DMS153 (cell line): Measurements from ENCODE around the gene NDC80.
"Not testable (repeated sequence)": the region's sequence is repeated elsewhere in the genome, so short reads cannot be mapped to it uniquely, and the experiment has no call there.

Experiments used
- DNase-seq: peaks from one replicate; lab custom pipeline; 2025; lab: John Stamatoyannopoulos, UW

NDC80 gene

DNA sequence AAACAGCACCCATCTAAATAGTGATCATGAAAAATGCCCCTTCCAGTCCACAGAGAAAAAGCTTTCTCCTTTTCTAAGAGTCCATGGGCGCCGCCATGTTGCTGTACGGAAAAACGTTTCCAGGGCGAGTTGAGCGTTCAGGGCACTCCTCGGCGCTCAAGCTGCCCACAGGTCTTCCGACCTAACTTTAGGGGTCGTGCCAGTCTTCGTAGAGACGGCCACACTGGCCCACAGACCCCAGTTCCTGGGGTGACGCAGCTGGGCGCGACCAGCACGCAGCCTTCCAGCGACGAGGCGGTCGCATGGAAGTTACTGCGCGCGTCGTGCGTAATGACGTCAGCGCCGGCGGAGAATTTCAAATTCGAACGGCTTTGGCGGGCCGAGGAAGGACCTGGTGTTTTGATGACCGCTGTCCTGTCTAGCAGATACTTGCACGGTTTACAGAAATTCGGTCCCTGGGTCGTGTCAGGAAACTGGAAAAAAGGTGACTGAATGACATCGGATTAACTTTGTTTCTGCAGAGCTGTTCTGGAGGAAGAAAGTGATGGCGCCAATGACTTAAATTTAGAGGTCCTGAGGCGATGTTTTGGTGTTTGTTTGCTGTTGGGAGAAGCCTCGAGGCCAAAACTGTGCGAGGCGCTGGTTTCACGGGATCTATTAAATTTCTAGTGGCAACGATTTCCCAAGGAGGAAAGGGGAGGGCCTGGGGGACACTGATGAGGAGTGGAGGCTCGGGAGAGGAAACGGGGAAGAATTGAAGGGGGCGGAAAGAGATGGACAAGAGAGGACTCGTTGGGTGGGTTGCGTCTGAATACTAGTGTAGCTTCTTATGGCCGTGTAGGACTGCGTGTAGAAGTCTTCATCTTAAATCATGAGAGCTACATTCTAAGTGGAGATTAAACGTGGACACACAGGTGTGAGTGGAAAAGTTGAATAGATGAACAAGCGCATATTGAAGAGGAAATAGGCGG, at the start of gene NDC80, which contains the start of gene METTL4:
Gene NDC80 (plus strand): TSS at position 358 of the 971 bp plus-strand sequence. CDS start 1,429 bp downstream, outside the sequence.
Gene METTL4 (minus strand): TSS at position 306 of the 971 bp plus-strand sequence. CDS start 4,289 bp downstream, outside the sequence.
- peak; percentile 53 for DNase-seq

DNA sequence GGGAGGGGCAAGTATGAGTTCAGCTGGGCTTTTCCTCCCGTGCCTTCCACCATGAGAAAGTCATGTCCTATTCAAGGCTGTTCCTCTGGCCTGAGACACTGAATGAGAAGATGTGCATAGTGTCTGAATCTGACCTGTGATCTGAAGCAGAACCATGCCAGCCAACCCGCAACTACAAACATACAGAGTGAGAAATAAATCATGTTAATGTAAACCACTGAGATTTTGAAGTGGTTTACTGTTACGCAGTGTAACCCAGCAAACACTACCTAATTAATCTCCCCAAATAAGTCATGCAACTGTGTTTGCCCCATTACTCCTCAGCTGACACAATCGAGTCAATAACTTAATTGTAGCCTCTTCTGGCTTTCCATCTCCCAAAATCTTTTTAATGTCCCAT, 49.2 kb upstream of the NDC80 start:
- no peak for DNase-seq

DNA sequence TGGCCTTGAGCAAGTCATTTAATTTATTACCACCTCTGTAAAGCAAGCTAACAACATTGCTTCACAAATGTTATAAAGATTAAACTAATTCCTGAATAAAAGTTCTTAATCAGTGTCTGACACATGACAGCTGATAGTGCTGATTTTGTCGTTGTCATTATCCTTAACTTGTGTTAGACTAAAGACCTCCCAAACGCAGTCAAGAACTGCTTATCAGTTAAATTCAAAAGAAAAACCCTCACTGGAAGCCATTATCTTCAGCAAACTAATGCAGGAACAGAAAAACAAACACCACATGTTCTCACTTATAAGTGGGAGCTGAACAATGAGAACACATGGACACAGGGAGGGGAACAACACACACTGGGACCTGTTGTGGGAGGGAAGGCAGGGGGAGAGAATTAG, 46.6 kb upstream of the NDC80 start:
- not testable (repeated sequence) for DNase-seq

DNA sequence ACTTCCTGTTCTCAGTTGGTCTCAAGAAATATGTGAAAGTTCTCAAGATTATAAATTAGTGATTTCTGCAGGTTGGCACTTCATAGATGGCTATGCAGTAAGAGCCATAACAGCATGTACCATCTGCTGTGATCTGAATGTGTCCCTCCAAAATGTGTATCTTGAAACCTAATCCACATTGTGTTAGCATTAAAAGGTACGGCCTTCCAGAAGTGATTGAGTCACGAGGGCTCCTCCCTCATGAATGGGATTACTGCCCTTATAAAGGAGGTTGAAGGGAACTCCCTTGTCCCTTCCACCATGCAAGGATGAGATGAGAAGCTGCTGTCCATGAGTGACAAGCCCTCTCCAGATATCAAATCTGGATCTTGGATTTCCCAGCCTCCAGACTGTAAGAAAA, 45.0 kb upstream of the NDC80 start:
- DNase-seq: no peak

DNA sequence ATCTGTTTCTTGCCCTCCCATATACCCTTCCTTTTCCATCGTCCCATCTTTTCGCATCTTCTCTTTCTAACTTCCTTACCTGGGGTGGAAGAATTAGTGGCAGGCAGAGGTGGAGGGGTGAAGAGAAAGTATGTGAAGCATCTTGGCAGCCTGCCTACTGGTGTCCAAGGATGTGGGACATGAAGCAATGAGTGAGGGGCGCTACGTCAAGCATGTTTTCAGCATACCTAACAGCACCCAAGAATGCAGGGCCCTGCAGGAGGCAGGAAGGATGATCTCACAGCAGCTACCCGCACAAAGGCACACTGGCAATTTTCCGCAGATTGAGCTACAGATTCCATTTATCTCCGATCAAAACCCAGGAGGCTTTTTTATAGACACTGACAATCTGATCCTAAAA, 42.2 kb upstream of the NDC80 start:
- no peak for DNase-seq

DNA sequence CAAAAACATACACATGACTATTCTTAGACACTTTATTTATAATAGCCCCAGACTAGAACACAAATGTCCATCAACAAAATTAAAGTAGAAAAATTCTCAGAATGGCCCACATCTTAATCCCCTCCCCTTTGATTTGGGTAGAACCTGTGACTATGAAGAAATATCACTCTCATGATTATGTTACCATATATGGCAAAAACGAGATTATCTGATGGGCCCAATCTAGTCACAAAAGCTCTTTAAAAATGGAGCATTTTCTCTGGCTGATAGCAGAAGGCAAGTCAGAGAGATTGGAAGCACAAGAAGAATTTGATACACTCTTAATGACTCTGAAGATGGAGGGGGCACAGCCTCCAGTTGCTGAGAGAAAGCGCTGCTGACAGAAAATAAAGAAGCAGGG, 39.6 kb upstream of the NDC80 start:
- no peak for DNase-seq

DNA sequence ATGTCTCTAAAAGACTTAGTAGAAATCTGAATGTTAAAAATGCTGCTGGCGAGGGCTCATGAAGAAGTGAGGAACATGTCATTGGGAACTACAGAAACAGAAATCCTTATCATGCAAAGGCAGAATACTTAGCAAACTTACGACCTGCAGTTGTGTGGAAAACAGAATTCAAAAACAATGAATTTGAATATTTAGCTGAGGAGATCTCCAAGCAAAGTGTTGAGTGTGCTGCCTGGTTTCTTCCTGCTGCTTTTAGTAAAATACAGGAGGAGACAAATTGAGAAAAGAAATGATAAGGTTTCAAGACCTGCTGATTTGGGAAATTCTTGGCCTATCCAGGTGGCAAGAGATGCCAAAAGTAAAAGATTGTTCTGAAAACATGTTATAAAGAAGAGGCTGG, 38.6 kb upstream of the NDC80 start:
- DNase-seq: no peak

DNA sequence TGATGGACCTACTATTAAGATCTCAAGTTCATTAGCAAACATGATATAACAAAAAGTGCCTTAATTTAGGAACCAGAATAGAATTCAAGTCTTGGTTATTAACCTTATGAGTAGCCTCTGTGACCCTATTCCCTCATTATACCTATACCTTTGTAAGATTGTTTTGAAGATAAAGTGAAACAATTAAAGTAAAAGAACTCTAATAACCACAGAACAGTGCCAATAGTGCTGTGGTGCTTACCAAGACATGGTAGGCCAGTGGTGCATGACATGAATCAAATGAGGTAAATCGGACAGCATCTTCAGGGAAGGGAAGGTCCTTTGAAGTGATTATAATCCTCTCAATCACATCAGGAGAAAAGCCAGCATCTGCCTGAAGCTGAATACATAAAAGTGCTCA, 36.5 kb upstream of the NDC80 start:
- no peak for DNase-seq

DNA sequence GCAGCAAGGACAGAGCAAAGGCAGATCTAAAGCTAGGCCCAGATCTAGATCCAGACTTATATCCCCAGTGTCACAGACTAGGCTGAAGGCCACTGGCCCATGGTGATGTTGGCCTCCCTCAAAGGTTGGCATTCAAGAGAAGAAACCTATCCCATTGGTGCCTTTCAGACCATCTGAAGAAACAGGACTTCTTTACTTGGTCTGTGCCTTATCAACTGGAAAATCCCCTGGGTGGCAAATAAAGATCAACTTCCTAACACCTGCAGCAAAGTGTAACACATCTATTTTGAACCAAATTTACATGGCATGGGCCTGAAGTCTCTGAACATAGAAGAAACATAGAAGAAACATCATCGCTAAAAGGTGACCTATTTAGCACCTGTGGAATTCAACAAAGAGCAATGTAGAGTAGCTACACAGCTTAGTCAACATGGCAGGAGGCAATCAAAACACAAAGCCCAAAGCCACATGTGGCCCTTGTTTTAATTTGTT, 35.9 kb upstream of the NDC80 start:
- no peak for DNase-seq

DNA sequence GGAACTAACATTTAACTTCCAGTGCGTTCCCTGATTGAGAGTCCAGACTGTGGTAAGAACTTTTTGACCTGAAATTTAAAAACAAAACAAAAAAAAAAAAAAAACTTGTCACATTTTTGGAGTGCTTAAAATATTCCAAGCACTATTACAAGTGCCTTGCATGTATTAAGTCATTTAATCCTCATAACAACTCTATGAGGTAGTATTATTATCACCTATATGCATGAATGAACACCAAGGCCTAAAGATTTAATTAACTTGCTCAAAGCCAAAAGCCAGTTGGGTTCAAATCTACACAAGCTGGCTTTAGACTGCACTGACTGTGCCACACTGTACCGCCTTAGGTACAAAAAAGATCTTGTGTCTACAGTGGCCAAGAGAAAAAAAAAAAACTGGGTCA, 35.3 kb upstream of the NDC80 start:
- DNase-seq: no peak

DNA sequence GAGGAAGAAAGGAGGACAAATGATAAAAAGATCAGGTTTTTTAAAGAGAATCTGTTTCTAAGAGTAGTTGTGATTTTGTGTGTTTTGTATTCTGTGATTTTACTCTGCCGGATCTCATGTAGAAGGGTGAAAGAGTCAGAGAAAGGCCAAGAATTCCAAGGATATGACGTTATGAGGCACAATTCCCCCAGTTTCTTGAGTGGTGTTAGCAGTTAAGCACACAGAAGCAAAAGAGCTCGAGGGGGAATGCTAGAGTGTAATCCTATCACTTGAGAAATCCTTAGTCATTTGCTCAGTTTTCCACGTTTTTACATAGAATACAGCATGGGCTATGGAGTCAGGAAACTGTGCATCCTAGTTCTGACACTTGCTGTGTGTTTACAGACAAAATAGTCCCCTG, 34.9 kb upstream of the NDC80 start:
- DNase-seq: no peak

DNA sequence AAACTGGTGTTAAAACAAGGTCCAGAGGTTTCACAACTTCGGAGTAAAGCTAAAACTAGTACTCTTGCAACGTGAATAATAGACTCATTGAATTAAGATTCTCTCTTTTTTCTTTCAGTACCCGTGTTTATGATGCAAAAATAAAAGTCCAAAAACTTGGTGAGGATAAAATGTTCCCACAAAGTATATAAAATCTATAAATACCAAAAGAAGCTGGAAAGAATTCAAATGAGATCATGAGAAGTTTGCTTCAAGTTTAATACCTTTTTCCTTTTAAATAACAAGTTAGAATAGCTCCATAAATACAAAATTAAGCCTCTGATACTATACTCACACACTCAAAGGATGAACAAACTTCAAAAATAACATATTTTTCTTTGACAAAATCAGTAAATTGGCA, 34.1 kb upstream of the NDC80 start:
- no peak for DNase-seq

DNA sequence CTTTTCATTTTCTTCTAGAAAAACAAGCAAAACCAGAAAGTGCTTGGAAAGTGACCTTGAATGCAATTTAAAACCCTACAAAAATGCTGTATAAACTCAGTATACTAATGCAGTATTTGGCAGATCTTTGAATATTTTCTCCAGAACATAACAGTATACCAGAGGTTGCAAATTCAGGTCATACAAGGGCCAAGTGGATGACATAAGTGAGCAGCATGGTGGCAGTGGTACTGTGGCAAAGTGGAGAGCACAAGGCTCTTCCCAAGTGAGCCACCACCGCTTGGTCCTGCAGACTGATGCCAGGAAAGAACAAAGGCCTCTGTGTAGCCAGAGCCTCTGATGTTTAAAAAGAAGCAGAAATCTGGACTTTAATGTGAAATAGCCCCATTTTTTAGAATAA, 33.1 kb upstream of the NDC80 start:
- no peak for DNase-seq

DNA sequence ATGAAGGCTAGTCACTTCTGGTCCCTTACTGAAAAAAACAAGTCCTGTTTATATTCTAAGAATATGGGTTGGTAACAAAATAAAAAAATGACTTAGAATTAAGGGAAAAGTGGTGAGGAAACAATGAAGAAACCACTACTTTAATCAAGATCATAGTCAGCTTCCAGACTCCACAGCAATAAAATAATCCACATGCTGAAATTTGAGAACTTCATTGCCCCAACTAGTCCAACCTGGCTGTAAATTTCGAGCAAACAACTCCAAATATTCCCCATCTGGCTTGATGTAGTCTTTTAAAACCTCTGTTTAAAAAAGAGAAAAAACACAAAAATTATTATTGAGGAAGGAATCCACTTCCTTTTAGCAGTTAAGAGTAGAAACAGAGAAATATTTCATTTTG, 32.5 kb upstream of the NDC80 start:
- no peak for DNase-seq

DNA sequence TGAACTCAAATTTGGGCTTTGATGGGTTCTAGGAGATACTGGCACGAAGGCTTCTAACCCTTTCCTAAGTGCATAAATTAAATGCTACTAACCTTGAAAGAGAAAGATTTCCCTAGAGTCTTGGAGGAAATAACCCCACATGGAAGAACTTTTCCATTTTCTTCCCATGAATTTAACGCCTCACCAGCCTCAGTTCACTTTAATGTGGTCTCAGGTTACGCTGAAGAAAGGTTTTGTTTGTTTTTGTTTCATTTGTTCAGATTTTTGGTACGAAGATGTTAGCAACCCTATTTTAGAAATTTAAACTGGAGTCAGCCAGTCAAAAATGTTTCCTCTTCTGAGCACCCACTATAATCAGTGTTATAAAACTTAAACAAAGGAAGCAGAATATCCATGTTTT, 30.8 kb upstream of the NDC80 start:
- no peak for DNase-seq

DNA sequence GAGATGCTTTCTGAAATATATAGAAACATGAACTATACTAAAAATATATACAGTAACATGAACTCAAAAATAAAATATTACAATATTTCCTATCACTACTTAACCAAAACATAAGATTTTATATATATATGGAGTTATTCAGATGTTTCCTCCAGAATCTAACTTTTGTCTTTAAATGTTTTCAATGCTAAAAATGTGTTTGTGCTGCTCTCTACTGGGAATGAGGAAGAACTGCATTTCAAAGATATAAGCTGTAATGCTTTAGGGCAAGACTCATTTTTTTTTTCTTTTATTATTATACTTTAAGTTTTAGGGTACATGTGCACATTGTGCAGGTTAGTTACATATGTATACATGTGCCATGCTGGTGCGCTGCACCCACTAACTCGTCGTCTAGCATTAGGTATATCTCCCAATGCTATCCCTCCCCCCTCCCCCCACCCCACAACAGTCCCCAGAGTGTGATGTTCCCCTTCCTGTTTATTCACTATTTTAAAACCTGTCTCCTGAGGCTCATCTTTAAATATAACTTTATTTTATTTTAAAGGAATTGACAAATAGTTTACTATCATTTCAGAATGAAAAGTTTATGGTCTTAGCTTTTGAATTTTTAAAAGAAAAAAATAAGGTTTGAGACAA, 29.3 kb upstream of the NDC80 start:
- DNase-seq: not testable (repeated sequence)

DNA sequence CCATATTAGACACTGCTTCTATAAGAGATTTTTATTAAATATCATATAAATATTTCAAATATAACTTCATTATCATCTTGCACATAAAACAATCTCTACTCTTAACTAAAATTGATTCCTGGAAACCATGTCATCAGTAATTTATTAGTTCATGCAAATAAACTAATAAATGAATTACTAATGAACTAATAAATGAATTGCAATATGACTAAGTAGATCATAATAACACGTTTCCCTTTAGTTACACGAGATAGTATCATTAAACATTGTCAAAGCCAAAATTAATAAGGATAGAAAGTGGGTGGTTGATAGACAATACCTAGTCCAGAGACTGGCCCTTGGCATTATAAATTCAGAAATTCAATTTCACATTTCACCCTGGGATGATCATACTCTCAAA, 26.2 kb upstream of the NDC80 start:
- DNase-seq: no peak

DNA sequence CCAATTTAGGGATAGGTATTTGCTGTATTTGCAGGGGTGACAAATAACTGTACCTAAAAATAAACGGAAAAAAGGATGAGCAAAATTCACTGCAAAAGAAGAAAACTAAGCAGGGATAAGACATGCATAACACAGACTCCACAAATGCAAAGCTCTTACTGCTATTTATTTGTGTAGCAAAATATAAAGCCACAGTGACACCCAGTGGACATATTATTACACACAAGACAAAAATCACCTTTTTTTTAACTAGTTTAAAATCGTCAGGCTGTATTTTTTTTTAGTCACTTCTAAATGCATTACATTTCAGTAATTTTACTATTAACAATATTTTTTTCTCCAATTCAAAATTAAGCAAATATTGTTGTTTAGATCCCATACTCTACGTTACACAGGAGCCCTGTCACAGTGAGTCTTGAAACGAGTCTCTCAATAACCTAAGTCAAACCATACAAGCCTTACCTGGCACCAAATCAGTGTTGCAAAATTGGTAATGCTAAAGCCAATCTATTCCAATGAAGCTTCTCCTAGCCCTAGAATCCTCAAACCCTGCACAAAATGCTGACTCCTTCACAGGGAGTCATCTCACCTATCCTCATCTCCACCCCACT, 23.8 kb upstream of the NDC80 start:
- DNase-seq: no peak

DNA sequence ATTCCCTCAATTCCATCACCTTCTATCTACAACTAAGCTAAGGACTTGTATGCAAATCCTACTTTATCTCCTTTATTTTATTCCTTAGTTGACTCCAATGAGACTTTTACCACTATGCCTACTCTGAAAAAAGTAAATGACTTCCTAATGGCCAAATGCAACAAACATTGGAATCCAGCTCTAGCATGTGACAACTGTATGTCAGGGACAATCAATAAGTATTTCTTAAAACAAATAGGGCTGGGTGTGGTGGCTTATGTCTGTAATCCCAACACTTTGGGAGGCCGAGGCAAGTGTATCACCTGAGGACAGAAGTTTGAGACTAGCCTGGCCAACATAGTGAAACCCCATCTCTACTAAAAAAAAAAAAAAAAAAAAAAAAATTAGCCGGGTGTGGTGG, 21.9 kb upstream of the NDC80 start:
- DNase-seq: no peak

DNA sequence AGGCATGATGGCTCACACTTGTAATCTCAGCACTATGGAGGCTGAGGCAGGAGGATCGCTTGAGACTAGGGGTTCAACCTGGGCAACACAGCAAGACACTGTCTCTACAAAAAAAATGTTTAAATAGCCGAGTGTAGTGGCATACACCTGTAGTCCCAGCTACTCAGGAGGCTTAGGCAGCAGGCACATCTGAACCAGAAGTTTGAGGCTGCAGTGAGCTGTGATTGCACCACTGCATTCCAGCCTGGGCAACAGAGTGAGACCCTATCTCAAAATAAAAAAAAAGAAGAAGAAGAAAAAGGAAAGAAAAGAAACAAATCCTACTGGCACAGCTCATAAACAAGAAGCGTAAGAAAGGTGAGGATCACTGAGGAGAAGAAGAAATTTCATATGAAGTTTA, 19.9 kb upstream of the NDC80 start:
- no peak for DNase-seq

DNA sequence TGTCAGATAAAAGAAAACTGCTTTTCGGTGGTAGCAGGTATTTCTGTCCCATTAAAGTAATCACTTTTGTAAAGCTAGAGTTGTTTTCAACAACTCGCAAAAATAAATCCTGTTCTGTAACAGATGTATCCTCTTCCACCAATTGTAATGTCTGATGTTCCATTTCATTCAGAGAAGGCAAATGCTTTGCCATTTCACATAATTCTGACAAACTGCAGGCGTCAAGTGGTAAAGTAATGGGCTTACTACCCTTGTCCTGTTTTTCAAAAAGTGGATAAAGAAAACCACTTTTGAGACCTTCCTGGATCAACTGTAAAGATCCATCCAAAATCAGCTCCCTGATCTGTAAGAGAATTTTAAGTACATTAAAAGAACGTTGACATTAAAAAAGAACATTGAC, 16.7 kb upstream of the NDC80 start:
- DNase-seq: no peak

DNA sequence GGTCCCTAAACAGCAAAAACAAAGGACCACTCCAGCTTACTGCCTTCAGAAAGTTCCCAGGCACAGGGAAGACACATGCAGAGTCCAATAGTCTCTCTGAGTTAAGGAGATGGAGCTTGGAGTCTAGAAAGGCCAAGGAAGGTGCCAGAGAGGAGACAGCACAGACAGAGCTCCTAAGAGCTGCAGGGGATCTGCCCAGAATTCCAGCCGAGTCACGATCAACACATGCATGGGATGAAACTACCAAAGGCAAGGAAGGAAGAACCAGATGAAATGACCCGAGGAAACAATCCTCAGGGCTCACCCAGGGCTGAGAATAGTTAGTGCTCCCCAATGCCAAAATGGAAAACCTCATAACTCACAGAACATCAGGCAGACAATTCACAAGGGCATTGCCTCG, 15.5 kb upstream of the NDC80 start:
- no peak for DNase-seq

DNA sequence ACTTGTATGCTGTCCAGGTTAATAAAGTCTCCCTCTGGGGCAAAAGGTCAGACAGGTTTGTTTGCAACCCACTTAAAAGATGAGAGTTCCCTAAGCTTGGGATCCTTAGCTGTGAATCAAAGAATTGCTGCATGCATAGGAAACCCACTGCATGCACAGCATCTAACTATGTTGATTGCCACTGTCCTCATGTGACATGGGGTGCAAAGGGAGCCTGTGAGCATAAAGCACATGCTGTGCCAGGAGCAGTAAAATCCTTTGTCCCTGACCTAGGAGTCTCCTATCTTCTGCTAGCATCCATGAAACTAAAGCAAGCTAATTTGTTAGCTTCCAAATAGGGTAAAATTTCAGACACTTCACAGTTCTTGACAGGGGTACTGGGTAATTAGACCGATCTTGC, 13.8 kb upstream of the NDC80 start:
- no peak for DNase-seq
